Body of pancreas (tissue), 4 donors: ENCODE measurements around the gene CTIF. TPM values are rescaled to one million over a fixed set of nuclear protein-coding genes. Genes with fewer than 3 reads are reported as not detected.

Experiments used
- ATAC-seq: fragments of 150-250 bp; one replicate; pipeline ENCODE4 v1.9.1; 2016
- DNase-seq, 4 donors: peaks; one replicate each; pipeline ENCODE4 v3.0.0-alpha.2; 2019
- H3K27ac ChIP-seq, 4 donors: fragments of 200-600 bp; sonication (generic); 1 replicate in 3 of 4; 2 replicates in 1 of 4; pipeline versions ENCODE4 v1.5.1 to v1.6.1; 2016 to 2019; ENCODE audit warnings: mild to moderate bottlenecking in 1 of 4, mixed read lengths in 1 of 4, moderate library complexity in 1 of 4
- H3K27me3 ChIP-seq, 2 donors: fragments of 200-600 bp; sonication (generic); one replicate each; pipeline ENCODE4 v1.6.0; 2016; ENCODE audit warnings: mild to moderate bottlenecking in 1 of 2
- H3K36me3 ChIP-seq, 2 donors: fragments of 200-600 bp; sonication (generic); replicated peaks in 1 of 2; 2 replicates each; pipeline ENCODE4 v1.5.1; 2016; ENCODE audit warnings: low read depth in 2 of 2; ENCODE audit not compliant: insufficient read depth in 1 of 2
- H3K4me1 ChIP-seq: fragments of 200-600 bp; sonication (generic); one replicate; pipeline ENCODE4 v1.6.0; 2016
- H3K4me3 ChIP-seq, 2 donors: fragments of 200-600 bp; sonication (generic); 1 replicate in 1 of 2; 2 replicates in 1 of 2; pipeline ENCODE4 v1.5.1; 2016 to 2019
- H3K9me3 ChIP-seq, 3 donors: fragments of 200-600 bp; sonication (generic); 1 replicate in 2 of 3; 2 replicates in 1 of 3; pipeline ENCODE4 v1.5.1; 2016
- CTCF ChIP-seq, 7 experiments: fragments of 450-650 bp in 4 of 7; fragments of 200-600 bp in 3 of 7; sonication (generic) in 3 of 7; IDR thresholded peaks; one replicate each; pipeline ENCODE4 v1.5.1; 2016 to 2019; ENCODE audit warnings: antibody characterized with exemption in 7 of 7
- POLR2A ChIP-seq, 3 donors: fragments of 450-650 bp; IDR thresholded peaks; one replicate each; pipeline ENCODE4 v1.6.1; 2016; ENCODE audit warnings: antibody characterized with exemption in 3 of 3, mild to moderate bottlenecking in 2 of 3
- WGBS, 2 donors: methylation state at CpG; one replicate each; pipeline ENCODE4 v1.1.5; 2017; 5-methylcytosine and 5-hydroxymethylcytosine counted together
- intact Hi-C: fragments of 100-400 bp; cut with DNase I; formaldehyde crosslinking; loops from one replicate; pipeline ENCODE4 v1.15.1; 2023
- total RNA-seq, 2 donors: library from RNA; depleted of rRNA; stranded (reverse); fragments of >200 nt; gene quantifications; one replicate each; pipeline ENCODE4 v1.1.0, GENCODE V29; 2016

CTIF gene
- total RNA-seq, 2 donors from 2014 or later, result 18.7 to 24.4 TPM

- TF ChIP-seq CTCF (IDR thresholded peaks at IDR 0.05) (no peak), POLR2A (IDR thresholded peaks at IDR 0.05) (no peak)
- H3K4me1 ChIP-seq, result no peaks in the 10 kb centered on the region
- DNase-seq (no peak), ATAC-seq (no peak)
- no peaks in the 10 kb centered on the region for H3K9me3 ChIP-seq
- no peaks in the 10 kb centered on the region for H3K27me3 ChIP-seq
- intact Hi-C loops, result no loop called here
- no peaks in the 10 kb centered on the region for H3K36me3 ChIP-seq
- H3K27ac ChIP-seq, result no peak overlapping the region
- no peak overlapping the region for H3K4me3 ChIP-seq
- 76 to 86% methylated on average over 7 to 10 of the region's 10 CpGs for WGBS, 2 donors
Observed at GRCh38 chr18:48733643-48734253, 194.9 kb downstream of the CTIF start.

GRCh38 chr18:48734460-48734859 is 195.6 kb downstream of the CTIF start:
- ATAC-seq (no peak), DNase-seq (no peak)

GRCh38 chr18:48735080-48735676 is 196.3 kb downstream of the CTIF start:
- WGBS, 2 donors, result 82% methylated on average over 8 of the region's 8 CpGs
- H3K4me3 ChIP-seq, result no peak overlapping the region
- H3K27me3 ChIP-seq, result no peaks in the 10 kb centered on the region
- TF ChIP-seq CTCF (IDR thresholded peaks at IDR 0.05) (no peak), POLR2A (IDR thresholded peaks at IDR 0.05) (no peak)
- H3K4me1 ChIP-seq, result no peaks in the 10 kb centered on the region
- no peak overlapping the region for H3K27ac ChIP-seq
- intact Hi-C loops, result no loop called here
- no peaks in the 10 kb centered on the region for H3K36me3 ChIP-seq
- DNase-seq (no peak), ATAC-seq (no peak)
- H3K9me3 ChIP-seq, result no peaks in the 10 kb centered on the region

More at GRCh38 chr18:48734460-48734859, 195.6 kb downstream of the CTIF start:
- Histone ChIP-seq H3K27ac (no peak overlapping the region), H3K36me3 (no peaks in the 10 kb centered on the region), H3K9me3 (no peaks in the 10 kb centered on the region), H3K4me3 (no peak overlapping the region), H3K27me3 (no peaks in the 10 kb centered on the region), H3K4me1 (no peaks in the 10 kb centered on the region)
- no peak for TF ChIP-seq CTCF (IDR thresholded peaks at IDR 0.05)
- no peak for TF ChIP-seq POLR2A (IDR thresholded peaks at IDR 0.05)
- WGBS, 2 donors, result 91 to 93% methylated on average over 5 of the region's 5 CpGs
- intact Hi-C loops, result no loop called here

GRCh38 chr18:48735681-48736255 is 196.9 kb downstream of the CTIF start:
- Histone ChIP-seq H3K4me3 (no peak overlapping the region), H3K27ac (no peak overlapping the region), H3K36me3 (no peaks in the 10 kb centered on the region), H3K27me3 (no peaks in the 10 kb centered on the region), H3K9me3 (no peaks in the 10 kb centered on the region), H3K4me1 (no peaks in the 10 kb centered on the region)
- DNase-seq (no peak), ATAC-seq (no peak)
- WGBS, 2 donors, result 92 to 95% methylated on average over 14 of the region's 14 CpGs
- intact Hi-C loops, result no loop called here
- TF ChIP-seq CTCF (IDR thresholded peaks at IDR 0.05) (no peak), POLR2A (IDR thresholded peaks at IDR 0.05) (no peak)
